Ectodermal cell (in vitro differentiated cells): Measurements from ENCODE around the gene LLGL1.

Experiments
- H3K27ac ChIP-seq: 2 replicates; pipeline ENCODE4 v1.7.0; 2013; ENCODE audit warnings: mild to moderate bottlenecking, low read depth, low read length; ENCODE audit not compliant: insufficient read depth, poor library complexity, severe bottlenecking
- H3K27me3 ChIP-seq: 2 replicates; pipeline ENCODE4 v1.7.0; 2013; ENCODE audit warnings: mild to moderate bottlenecking, low read length; ENCODE audit not compliant: insufficient read depth, control insufficient read depth, poor library complexity, severe bottlenecking
- H3K36me3 ChIP-seq: one replicate; pipeline ENCODE4 v1.7.0; 2013; ENCODE audit warnings: low read length; ENCODE audit not compliant: control insufficient read depth, insufficient read depth
- H3K4me1 ChIP-seq: one replicate; pipeline ENCODE4 v1.7.0; 2013; ENCODE audit warnings: low read length; ENCODE audit not compliant: control insufficient read depth, insufficient read depth
- H3K4me3 ChIP-seq: 2 replicates; pipeline ENCODE4 v1.7.0; 2013; ENCODE audit warnings: low read depth, low read length, control low read depth; ENCODE audit not compliant: insufficient read depth
- H3K9me3 ChIP-seq: 2 replicates; pipeline ENCODE4 v1.7.0; 2013; ENCODE audit warnings: mild to moderate bottlenecking, low read length, moderate library complexity; ENCODE audit not compliant: control insufficient read depth
- WGBS, 2 experiments: methylation state at CpG; one replicate each; pipeline ENCODE4 v1.1.7; 2013; ENCODE audit warnings: missing lambda C conversion rate in 2 of 2; 5-methylcytosine and 5-hydroxymethylcytosine counted together

The LLGL1 gene

GRCh38 chr17:18184143-18185031 lies 41.0 kb upstream of the LLGL1 start:
- peak overlapping the region; percentile 97 for H3K27ac ChIP-seq
- peak overlapping the region; percentile 91 for H3K4me3 ChIP-seq
- no peaks in the 10 kb centered on the region for H3K9me3 ChIP-seq
- H3K27me3 ChIP-seq, result no peaks in the 10 kb centered on the region
- H3K4me1 ChIP-seq, result peaks cover 18% of the 10 kb centered on the region
- WGBS, 2 experiments, result 2% methylated on average over 92 of the region's 92 CpGs
- H3K36me3 ChIP-seq, result peaks cover 4% of the 10 kb centered on the region

DNA sequence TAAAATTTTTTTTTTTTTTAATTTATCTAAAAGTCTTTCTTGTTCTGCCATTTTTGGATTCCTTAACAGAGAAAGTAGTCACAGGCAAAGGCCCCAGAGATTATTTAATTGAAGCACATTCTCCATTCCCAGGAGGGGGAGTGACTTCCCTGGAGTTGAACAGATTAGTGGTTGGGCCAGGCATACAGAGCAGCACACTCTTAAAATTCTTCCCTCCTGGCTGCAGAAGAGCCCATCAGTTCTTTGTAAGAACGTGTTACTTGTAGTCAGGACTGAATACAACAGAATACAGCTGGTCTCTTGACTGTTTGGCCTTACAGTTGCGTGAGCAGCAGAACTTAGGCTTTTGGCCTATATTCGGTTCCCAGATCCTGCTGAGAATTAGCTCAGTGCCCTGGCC lies 40.0 kb upstream of the LLGL1 start:
- peaks cover 4% of the 10 kb centered on the region for H3K36me3 ChIP-seq
- H3K4me1 ChIP-seq, result peaks cover 18% of the 10 kb centered on the region
- WGBS, 2 experiments, result 44 to 51% methylated on average over 3 of the region's 3 CpGs

DNA sequence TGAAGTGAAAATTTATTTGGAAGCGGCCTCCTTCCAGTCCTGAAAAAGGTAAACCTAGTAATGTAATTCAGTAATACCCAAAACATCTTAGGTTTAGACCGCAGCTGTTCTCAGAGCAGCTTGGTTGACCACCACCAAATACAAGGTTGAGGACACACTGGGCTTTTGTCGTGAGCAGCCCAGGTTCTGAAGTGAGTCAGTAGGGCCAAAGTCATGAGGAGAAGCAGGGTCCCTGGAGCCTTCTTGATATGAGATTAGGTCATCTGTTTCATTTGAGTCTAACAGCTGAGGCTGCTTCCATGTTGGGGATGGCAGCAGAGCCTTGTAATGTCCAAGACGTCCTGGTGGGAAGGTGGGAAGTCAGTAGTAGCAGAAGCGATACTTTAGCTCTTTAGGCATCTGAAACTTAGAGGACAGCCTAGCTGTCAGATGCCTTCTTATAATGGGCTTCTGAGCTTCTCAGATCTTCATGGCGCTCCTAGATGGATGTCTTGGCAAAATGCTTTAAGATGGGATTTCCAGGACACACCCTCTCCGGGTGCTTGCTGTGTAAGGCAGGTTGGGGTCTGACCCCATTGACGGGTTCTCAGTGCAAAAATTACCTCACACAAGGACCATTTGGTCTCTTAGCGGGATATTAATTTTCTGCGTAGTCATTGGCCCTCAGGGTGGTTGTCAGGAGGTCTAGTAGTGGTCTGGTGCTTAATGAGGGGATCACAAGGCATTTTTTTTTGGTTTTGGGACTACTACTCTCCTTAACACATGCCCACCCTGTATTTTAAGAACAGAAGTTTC lies 39.4 kb upstream of the LLGL1 start:
- H3K9me3 ChIP-seq, result no peaks in the 10 kb centered on the region
- no peak overlapping the region for H3K27ac ChIP-seq
- H3K4me1 ChIP-seq, result peaks cover 18% of the 10 kb centered on the region
- H3K27me3 ChIP-seq, result no peaks in the 10 kb centered on the region
- 82 to 86% methylated on average over 9 to 10 of the region's 10 CpGs for WGBS, 2 experiments
- H3K4me3 ChIP-seq, result peak overlapping the region; percentile 91
- H3K36me3 ChIP-seq, result peaks cover 8% of the 10 kb centered on the region

More for the DNA sequence above, 40.0 kb upstream of the LLGL1 start:
- H3K4me3 ChIP-seq, result peak overlapping the region; percentile 91
- H3K27ac ChIP-seq, result no peak overlapping the region
- no peaks in the 10 kb centered on the region for H3K9me3 ChIP-seq
- H3K27me3 ChIP-seq, result no peaks in the 10 kb centered on the region

DNA sequence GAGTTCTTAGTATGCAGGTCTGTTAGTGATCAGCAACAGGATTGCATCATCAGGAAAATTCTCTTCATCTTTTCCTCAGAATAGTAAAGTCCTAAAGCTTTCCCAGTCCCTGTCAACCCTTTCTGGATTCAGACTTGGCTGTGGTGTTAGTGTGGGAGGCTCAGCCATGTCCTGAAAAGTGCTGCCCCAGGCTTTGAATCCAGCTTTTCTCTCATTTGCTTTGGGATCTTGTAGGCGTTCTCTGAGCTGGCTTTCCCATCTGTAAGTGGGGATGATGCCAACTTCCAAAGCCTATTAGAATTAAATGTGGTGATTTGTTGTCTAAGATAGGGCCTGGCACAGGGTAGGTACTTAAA lies 38.8 kb upstream of the LLGL1 start:
- no peaks in the 10 kb centered on the region for H3K27me3 ChIP-seq
- H3K4me3 ChIP-seq, result peak overlapping the region; percentile 91
- 79 to 90% methylated on average over 1 of the region's 1 CpG for WGBS, 2 experiments
- H3K36me3 ChIP-seq, result peaks cover 12% of the 10 kb centered on the region
- no peaks in the 10 kb centered on the region for H3K9me3 ChIP-seq
- peaks cover 18% of the 10 kb centered on the region for H3K4me1 ChIP-seq
- no peak overlapping the region for H3K27ac ChIP-seq

GRCh38 chr17:18187226-18187625 lies 38.2 kb upstream of the LLGL1 start:
- H3K9me3 ChIP-seq, result no peaks in the 10 kb centered on the region
- WGBS, 2 experiments, result 86 to 91% methylated on average over 2 of the region's 2 CpGs
- H3K4me1 ChIP-seq, result peaks cover 13% of the 10 kb centered on the region
- H3K27ac ChIP-seq, result no peak overlapping the region
- H3K27me3 ChIP-seq, result no peaks in the 10 kb centered on the region
- H3K36me3 ChIP-seq, result peaks cover 12% of the 10 kb centered on the region
- peak overlapping the region; percentile 9 for H3K4me3 ChIP-seq

- H3K9me3 ChIP-seq, result no peaks in the 10 kb centered on the region
- H3K27me3 ChIP-seq, result no peaks in the 10 kb centered on the region
- 93 to 94% methylated on average over 9 of the region's 9 CpGs for WGBS, 2 experiments
- peaks cover 12% of the 10 kb centered on the region for H3K4me1 ChIP-seq
- H3K4me3 ChIP-seq, result no peak overlapping the region
- H3K36me3 ChIP-seq, result peaks cover 12% of the 10 kb centered on the region
- H3K27ac ChIP-seq, result no peak overlapping the region
Observed at GRCh38 chr17:18187821-18188761, 37.3 kb upstream of the LLGL1 start.

- Histone ChIP-seq H3K9me3 (no peaks in the 10 kb centered on the region), H3K27ac (no peak overlapping the region), H3K4me1 (peaks cover 12% of the 10 kb centered on the region), H3K27me3 (no peaks in the 10 kb centered on the region), H3K36me3 (peaks cover 26% of the 10 kb centered on the region), H3K4me3 (no peak overlapping the region)
- 93 to 95% methylated on average over 3 of the region's 3 CpGs for WGBS, 2 experiments
Observed at GRCh38 chr17:18190628-18191235, 34.7 kb upstream of the LLGL1 start.

DNA sequence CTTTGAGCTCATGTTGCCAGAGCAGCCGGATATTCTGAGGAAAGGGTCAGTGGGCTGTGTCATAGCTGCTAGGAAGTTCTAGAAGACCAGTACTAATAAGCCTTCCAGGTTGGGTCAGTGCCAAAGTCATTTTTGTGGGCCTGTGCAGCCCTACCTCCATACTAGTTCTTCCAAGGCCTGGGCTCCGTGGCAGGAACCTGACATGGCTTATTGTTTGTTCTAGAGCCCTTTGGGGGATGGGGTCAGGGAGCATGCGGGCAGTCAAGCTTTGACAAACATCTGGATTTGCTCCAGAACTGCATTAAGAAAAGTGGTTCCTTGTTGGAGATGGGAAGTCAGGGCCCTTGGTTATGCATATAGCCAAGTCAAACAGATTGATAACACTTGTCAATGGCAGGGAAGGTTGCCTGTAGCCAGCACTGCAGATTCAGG lies 34.2 kb upstream of the LLGL1 start:
- Histone ChIP-seq H3K27me3 (no peaks in the 10 kb centered on the region), H3K27ac (no peak overlapping the region), H3K36me3 (peaks cover 32% of the 10 kb centered on the region), H3K4me1 (peaks cover 7% of the 10 kb centered on the region), H3K4me3 (no peak overlapping the region), H3K9me3 (no peaks in the 10 kb centered on the region)
- 91 to 94% methylated on average over 3 of the region's 3 CpGs for WGBS, 2 experiments

- Histone ChIP-seq H3K36me3 (peaks cover 37% of the 10 kb centered on the region), H3K4me3 (no peak overlapping the region), H3K27me3 (no peaks in the 10 kb centered on the region), H3K4me1 (peaks cover under 1% of the 10 kb centered on the region), H3K27ac (no peak overlapping the region), H3K9me3 (no peaks in the 10 kb centered on the region)
- WGBS, 2 experiments, result 88 to 93% methylated on average over 2 of the region's 2 CpGs
Observed at GRCh38 chr17:18191967-18192366, 33.5 kb upstream of the LLGL1 start.
